ENCODE data around the gene TPGS1.

The TPGS1 gene

DNA sequence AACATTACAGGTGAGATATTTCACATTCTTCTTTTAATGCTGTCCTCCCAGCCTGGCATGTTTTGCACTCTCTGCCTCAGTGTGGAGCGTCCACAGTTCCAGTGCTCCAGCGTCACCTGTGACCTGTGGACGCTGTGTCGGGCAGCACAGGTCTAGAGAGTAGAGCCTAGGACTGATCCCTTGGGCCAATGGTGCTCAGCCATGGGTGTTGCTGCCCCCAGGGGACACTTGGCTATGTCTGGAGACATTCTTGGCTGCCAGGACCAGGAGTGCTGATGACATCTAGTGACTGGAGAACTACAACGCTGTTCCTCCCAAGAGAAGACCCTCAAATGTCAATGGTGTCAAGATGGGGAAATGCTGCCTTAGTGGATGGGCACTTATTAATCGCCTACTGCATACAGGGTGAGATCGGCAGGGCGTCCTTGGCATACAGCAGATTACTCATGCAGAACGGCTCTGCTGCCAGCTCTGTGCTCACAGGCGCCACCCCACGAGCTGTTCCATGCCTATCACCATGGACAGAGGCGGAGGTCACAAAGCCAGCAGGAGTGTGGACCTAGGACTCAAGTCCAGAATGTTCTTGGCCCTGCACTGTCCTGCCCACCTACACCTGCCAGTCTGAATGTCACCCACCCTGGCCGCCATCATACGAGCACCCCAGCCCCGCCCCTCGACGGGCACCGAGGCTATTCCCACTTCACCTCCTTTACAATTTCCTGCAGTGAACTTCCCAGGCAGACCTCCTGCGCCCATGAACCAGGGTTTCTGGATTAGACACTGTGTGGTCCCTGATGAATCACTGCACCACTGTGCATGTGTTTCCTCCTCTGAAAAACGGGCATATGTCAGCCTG lies 24.9 kb upstream of the TPGS1 start:
- Histone ChIP-seq H3K9me3 (ENCODE audit: control insufficient read depth, low read length) (no peaks in the 10 kb centered on the region), H3K27me3 (ENCODE audit: control insufficient read depth, insufficient read depth, low read length) (peaks cover 27% of the 10 kb centered on the region), H3K9ac (ENCODE audit: low read length) (no peak overlapping the region)

DNA sequence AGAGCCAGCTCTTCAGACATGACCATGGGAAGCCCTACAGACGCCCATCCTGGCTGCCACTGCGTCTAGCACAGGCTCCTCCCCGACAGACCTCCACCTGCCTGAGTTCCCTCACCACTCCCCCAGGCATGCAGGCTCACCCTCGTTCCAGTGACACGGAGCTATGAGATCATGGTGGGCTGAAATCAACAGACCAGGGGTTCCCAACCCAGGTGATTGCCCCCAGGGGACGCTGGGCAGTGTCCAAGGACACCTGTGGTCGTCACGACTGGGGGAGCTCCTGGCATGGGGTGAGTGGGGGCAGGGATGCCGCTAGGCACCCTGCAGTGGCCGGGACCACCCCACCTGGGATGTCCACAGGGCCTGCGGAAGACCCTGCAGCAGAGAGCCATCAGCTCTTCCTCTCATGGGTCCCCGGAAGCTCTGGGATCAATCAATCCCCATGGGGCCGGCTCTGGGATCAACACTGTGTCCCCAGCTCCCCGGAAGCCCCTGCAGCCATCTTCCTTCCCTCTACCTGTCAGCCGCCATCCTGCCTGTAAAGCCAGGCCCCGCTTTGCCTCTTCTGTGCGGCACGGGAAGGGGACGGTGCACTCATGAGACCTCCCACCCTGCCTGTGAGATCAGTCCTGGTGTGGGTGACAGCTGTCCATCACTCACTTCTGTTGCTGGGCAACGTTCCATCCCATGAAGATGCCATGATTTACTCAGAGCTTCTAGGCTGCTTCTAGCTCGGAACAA lies 23.8 kb upstream of the TPGS1 start:
- Histone ChIP-seq H3K27me3 (ENCODE audit: control insufficient read depth, insufficient read depth, low read length) (peaks cover 27% of the 10 kb centered on the region), H3K9me3 (ENCODE audit: control insufficient read depth, low read length) (no peaks in the 10 kb centered on the region), H3K4me3 (ENCODE audit: low read length) (no peak overlapping the region), H3K9ac (ENCODE audit: low read length) (no peak overlapping the region), H3K36me3 (ENCODE audit: control insufficient read depth, insufficient read depth, low read length) (no peaks in the 10 kb centered on the region), H3K4me1 (ENCODE audit: control insufficient read depth, insufficient read depth, low read length) (peaks cover 5% of the 10 kb centered on the region)

More for the DNA sequence above, 24.9 kb upstream of the TPGS1 start:
- peaks cover 5% of the 10 kb centered on the region for H3K4me1 ChIP-seq (ENCODE audit: control insufficient read depth, insufficient read depth, low read length)
- H3K4me3 ChIP-seq (ENCODE audit: low read length) = no peak overlapping the region
- H3K36me3 ChIP-seq (ENCODE audit: control insufficient read depth, insufficient read depth, low read length) = no peaks in the 10 kb centered on the region

DNA sequence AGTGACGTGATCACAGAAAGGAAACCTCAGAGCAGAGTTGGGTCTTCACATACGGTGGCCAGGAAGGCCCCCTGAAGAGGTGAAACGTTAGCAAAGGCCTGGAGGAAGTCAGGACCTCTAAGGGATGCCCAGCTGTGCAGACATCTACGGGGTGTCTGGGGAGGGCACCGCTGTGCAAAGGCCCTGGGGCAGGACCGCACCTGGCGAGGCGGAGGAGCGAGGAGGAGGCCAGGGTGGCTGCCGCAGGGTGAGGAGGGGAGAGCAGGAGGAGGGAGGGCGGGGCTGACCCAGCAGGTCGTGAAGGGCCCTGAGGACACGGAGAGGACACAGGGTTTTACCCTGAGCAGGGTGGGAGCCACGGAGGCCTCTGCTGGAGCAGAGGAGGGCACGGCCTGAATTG lies 22.8 kb upstream of the TPGS1 start:
- Histone ChIP-seq H3K27me3 (ENCODE audit: control insufficient read depth, insufficient read depth, low read length) (peaks cover 27% of the 10 kb centered on the region), H3K9ac (ENCODE audit: low read length) (no peak overlapping the region), H3K4me1 (ENCODE audit: control insufficient read depth, insufficient read depth, low read length) (peaks cover 7% of the 10 kb centered on the region), H3K4me3 (ENCODE audit: low read length) (no peak overlapping the region), H3K36me3 (ENCODE audit: control insufficient read depth, insufficient read depth, low read length) (no peaks in the 10 kb centered on the region), H3K9me3 (ENCODE audit: control insufficient read depth, low read length) (no peaks in the 10 kb centered on the region)

DNA sequence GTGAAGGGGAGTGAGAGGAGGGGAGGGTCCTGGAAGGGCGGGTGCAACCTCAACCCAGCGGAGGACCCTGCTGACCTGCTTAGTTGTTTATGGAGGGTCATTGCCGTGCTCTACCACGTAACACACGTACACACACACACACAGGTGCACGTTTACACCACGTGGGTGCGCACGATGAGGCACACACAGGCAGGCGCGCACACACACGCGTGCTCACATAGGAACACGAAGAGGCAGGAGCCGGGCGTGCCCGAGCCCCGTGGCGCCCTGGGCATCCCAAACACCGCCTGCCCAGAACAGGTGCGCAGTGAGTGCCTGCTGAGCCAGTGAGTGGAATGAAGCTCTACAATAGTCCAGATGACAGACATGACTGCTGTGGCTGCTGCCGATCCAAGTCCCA lies 22.2 kb upstream of the TPGS1 start:
- Histone ChIP-seq H3K4me3 (ENCODE audit: low read length) (no peak overlapping the region), H3K36me3 (ENCODE audit: control insufficient read depth, insufficient read depth, low read length) (no peaks in the 10 kb centered on the region), H3K27me3 (ENCODE audit: control insufficient read depth, insufficient read depth, low read length) (peaks cover 27% of the 10 kb centered on the region), H3K4me1 (ENCODE audit: control insufficient read depth, insufficient read depth, low read length) (peaks cover 4% of the 10 kb centered on the region), H3K9me3 (ENCODE audit: control insufficient read depth, low read length) (no peaks in the 10 kb centered on the region), H3K9ac (ENCODE audit: low read length) (no peak overlapping the region)

DNA sequence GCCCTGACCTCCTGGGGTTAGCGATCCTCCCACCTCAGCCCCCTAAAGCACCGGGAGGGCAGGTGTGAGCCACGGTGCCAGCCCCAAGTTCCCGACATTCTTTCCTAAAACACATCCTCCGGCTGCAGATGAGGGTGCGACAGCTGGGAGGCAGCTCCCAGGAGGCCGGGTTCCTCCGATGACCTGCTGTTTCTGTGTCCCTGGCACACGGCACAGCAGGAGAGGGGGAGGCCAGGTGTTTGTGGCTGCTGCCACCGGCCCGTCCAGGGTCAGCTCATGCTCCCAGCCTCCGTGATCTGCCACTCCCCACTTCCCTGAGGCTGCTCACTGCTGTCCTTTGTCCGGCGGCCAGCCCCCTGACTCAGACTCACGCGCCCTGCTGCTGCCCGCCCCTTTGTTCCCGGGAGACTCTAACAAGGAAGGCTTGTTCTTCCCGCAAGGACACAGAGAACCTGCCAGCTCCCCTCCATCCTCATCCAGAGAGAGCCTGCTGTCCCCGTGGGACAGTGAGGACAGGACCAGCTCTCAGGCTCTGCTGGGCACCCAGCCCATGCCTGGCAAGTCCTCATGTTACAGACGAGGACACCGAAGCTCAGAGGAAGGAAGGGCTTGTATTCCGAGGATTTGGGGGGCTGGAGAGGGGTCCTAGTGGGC lies 21.6 kb upstream of the TPGS1 start:
- no peaks in the 10 kb centered on the region for H3K36me3 ChIP-seq (ENCODE audit: control insufficient read depth, insufficient read depth, low read length)
- no peak overlapping the region for H3K4me3 ChIP-seq (ENCODE audit: low read length)
- no peaks in the 10 kb centered on the region for H3K9me3 ChIP-seq (ENCODE audit: control insufficient read depth, low read length)
- H3K9ac ChIP-seq (ENCODE audit: low read length) = no peak overlapping the region
- H3K27me3 ChIP-seq (ENCODE audit: control insufficient read depth, insufficient read depth, low read length) = peaks cover 27% of the 10 kb centered on the region
- peaks cover 3% of the 10 kb centered on the region for H3K4me1 ChIP-seq (ENCODE audit: control insufficient read depth, insufficient read depth, low read length)

DNA sequence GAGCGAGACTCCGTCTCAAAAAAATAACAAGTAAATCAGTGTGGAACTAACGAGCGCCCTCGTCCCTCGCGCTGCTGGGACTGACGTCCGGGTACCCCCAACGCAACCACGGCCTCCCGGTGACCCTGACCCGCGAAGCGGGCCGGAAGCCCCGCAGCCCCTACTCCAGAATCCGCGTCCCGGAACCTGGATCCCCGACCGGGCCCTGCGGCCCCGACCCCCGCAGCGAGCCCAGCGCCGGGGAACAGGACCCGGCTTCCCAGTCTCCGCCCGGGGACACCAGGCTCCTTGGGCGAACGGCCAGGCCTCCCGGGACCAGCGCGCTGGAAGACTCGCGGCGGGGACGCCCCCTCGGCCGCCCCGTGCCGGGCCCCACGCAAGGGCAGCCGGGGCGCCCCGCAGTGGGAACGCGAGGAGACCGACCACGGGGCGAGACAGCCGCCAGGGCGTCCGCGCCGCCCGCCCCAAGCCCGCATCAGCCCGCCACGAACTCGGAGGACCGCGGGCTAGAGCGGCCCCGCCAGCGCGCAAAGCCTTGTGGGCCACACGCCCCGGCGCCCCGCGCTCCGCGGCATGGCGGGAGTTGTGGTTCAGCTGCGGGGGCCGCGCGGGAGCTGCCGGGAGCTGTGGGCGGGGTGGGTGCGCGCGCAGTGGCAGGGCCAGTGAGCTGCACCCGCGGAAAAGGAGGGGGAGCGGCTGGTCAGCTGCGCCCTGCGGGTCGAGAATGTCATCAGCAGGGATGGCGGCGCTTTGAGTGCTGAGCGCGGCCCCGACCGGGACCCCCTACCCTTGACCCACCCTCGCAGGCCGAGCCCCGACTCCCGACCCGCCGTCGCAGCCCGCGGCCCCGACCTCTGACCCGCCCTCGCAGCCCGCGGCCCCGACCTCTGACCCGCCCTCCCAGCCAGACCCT lies 18.5 kb upstream of the TPGS1 start:
- Histone ChIP-seq H3K9me3 (ENCODE audit: control insufficient read depth, low read length) (no peaks in the 10 kb centered on the region), H3K9ac (ENCODE audit: low read length) (peak overlapping the region; percentile 92), H3K27me3 (ENCODE audit: control insufficient read depth, insufficient read depth, low read length) (peaks cover 21% of the 10 kb centered on the region), H3K4me3 (ENCODE audit: low read length) (peak overlapping the region; percentile 84), H3K4me1 (ENCODE audit: control insufficient read depth, insufficient read depth, low read length) (peaks cover 3% of the 10 kb centered on the region), H3K36me3 (ENCODE audit: control insufficient read depth, insufficient read depth, low read length) (no peaks in the 10 kb centered on the region)

DNA sequence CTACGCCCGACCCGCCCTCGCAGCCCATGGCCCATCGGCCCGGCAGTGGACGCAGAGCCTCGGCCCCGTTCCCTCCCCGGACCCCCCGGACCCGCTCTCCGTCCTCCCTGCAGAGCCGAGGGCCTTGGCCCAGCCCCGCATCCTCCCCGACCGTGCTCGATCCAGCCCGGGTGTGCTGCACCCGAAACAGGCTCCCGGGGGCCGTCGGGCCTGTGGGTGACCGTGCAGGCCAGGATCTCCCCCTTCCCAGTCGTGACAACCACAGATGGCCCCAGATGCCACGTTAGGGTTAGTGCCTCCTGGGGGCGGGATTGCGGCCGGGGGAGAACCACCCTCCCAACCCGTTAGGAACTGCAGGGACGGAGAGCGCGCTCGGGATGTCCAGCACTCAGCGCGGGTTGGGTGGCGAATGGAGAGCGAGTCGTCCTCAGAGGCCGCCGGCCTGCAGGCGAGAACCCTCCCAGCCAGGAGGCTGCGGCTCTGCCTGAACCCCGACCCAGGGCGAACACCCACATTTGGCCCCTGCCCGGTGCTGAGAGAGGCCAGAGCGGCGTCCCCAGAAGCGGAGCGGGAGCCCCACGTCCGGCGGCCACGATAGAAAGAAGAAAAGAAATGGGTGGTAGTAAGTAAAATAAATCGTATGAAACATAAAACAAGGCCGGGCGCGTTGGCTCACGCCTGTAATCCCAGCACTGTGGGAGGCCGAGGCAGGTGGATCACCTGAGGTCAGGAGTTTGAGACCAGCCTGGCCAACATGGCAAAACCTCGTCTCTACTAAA lies 17.7 kb upstream of the TPGS1 start:
- H3K4me1 ChIP-seq (ENCODE audit: control insufficient read depth, insufficient read depth, low read length) = peaks cover 3% of the 10 kb centered on the region
- no peaks in the 10 kb centered on the region for H3K36me3 ChIP-seq (ENCODE audit: control insufficient read depth, insufficient read depth, low read length)
- H3K27me3 ChIP-seq (ENCODE audit: control insufficient read depth, insufficient read depth, low read length) = peaks cover 17% of the 10 kb centered on the region
- H3K9ac ChIP-seq (ENCODE audit: low read length) = peak overlapping the region; percentile 73
- H3K9me3 ChIP-seq (ENCODE audit: control insufficient read depth, low read length) = no peaks in the 10 kb centered on the region
- no peak overlapping the region for H3K4me3 ChIP-seq (ENCODE audit: low read length)

DNA sequence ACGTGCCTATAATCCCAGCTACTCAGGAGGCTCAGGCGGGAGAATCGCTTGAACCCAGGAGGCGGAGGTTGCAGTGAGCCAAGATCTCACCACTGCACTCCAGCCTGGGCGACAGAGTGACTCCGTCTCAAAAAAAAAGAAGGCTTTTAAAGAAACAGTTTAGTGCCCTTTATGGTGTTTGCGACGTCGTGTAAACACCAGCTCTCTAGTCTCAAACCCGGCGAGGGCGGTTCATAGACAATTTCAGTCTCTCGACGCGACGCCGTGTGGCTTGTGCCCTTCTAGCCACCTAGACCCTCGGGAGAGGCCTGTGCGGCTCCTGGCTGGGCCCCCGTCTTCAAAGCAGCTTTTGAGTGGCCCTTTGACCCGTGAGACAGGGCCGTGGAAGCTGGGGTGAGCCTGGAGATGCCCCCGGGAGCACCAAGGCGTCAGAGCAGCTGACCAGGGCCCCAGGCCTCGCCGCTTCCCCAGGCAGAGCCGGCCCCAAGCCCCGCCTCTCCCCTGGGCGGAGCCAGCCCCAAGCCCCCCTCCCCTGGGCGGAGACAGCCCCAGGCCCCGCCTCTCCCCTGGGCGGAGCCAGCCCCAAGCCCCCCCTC lies 16.1 kb upstream of the TPGS1 start:
- no peaks in the 10 kb centered on the region for H3K36me3 ChIP-seq (ENCODE audit: control insufficient read depth, insufficient read depth, low read length)
- peaks cover 10% of the 10 kb centered on the region for H3K27me3 ChIP-seq (ENCODE audit: control insufficient read depth, insufficient read depth, low read length)
- H3K9ac ChIP-seq (ENCODE audit: low read length) = no peak overlapping the region
- no peaks in the 10 kb centered on the region for H3K9me3 ChIP-seq (ENCODE audit: control insufficient read depth, low read length)
- H3K4me1 ChIP-seq (ENCODE audit: control insufficient read depth, insufficient read depth, low read length) = peaks cover 3% of the 10 kb centered on the region
- H3K4me3 ChIP-seq (ENCODE audit: low read length) = no peak overlapping the region

DNA sequence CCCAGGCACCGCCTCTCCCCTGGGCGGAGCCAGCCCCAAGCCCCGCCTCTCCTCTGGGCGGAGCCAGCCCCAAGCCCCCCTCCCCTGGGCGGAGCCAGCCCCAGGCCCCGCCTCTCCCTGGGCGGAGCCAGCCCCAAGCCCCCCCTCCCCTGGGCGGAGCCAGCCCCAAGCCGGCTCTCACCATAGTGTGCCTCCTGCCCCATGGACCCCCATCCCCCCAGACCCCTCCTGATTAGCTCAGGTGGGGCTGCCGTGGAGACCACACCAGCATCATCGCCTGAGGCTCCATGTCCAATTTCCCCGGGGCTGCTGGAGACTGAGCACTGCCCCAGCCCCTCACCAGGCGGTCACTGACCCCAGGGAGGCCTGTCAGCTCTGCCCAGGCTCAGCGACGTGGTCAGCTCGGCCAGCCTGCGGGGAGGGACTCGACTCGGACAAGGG lies 15.2 kb upstream of the TPGS1 start:
- no peak overlapping the region for H3K4me3 ChIP-seq (ENCODE audit: low read length)
- H3K27me3 ChIP-seq (ENCODE audit: control insufficient read depth, insufficient read depth, low read length) = peaks cover 11% of the 10 kb centered on the region
- no peaks in the 10 kb centered on the region for H3K9me3 ChIP-seq (ENCODE audit: control insufficient read depth, low read length)
- H3K9ac ChIP-seq (ENCODE audit: low read length) = no peak overlapping the region
- H3K4me1 ChIP-seq (ENCODE audit: control insufficient read depth, insufficient read depth, low read length) = peaks cover 3% of the 10 kb centered on the region
- H3K36me3 ChIP-seq (ENCODE audit: control insufficient read depth, insufficient read depth, low read length) = no peaks in the 10 kb centered on the region

DNA sequence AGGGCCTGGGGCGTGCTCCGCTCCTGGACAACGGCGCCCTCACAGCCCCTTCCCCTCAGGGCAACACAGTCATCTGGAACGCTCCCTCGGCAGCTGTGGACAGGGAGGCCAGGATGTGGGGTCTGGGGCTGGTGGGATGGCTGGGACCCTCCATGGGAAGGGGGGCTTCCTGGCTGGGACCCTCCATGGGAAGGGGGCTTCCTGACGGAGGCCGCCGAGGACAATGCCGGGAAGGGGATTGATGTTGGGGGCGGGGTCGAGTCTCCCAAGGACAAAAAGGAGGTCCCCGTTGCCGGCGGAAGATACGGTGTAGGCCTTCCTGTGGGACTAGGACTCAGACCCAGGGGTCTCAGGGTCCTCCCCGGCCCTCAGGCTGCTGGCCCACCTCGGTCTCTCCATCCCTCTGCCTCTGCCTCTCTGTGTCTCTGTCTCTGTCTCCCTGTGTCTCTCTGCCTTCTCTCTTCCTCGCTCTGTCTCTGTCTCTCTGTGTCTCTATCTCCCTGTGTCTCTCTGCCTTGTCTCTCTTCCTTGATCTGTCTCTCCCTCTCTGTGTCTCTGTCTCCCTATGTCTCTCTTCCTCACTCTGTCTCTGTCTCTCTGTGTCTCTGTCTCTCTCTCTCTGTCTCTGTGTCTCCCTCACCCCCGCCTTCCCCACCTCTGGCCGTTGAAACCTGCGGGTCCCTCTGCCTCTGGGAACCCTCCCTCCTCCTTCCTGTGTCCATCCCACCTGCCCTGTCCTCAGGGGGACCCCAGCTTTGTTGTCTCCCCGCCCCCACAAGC lies 13.7 kb upstream of the TPGS1 start:
- H3K9ac ChIP-seq (ENCODE audit: low read length) = no peak overlapping the region
- no peaks in the 10 kb centered on the region for H3K36me3 ChIP-seq (ENCODE audit: control insufficient read depth, insufficient read depth, low read length)
- peaks cover 21% of the 10 kb centered on the region for H3K27me3 ChIP-seq (ENCODE audit: control insufficient read depth, insufficient read depth, low read length)
- H3K4me1 ChIP-seq (ENCODE audit: control insufficient read depth, insufficient read depth, low read length) = peaks cover 6% of the 10 kb centered on the region
- no peak overlapping the region for H3K4me3 ChIP-seq (ENCODE audit: low read length)
- no peaks in the 10 kb centered on the region for H3K9me3 ChIP-seq (ENCODE audit: control insufficient read depth, low read length)

Measured in mucosa of stomach (tissue), 1 donor.